ENCODE data around the gene CGGBP1. TPM values are rescaled to one million over a fixed set of nuclear protein-coding genes. Genes with fewer than 3 reads are reported as not detected.

The CGGBP1 gene
- total RNA-seq, 1 experiment from 2014 or later: 113 TPM

- POLR2A ChIA-PET (ENCODE audit: low non-redundant PET): no interaction called here
- H3K27me3 ChIP-seq (replicated peaks; ENCODE audit: insufficient read depth, low read depth, low read length, poor library complexity): no peaks in the 10 kb centered on the region
- no TSS peak for BruUV-seq (replicated peaks)
- CTCF ChIA-PET: no interaction called here
- peaks cover 6% of the 10 kb centered on the region for H3K9me3 ChIP-seq (ENCODE audit: low read depth, low read length, poor library complexity, severe bottlenecking)
- no peak for TF ChIP-seq EZH2 (IDR thresholded peaks at IDR 0.05; ENCODE audit: borderline replicate concordance, low read depth, low read length, poor library complexity, severe bottlenecking)
- no peak for TF ChIP-seq CTCF (conservative IDR thresholded peaks at IDR 0.05; ENCODE audit: low read depth, low read length)
- intact Hi-C loops (cut with micrococcal nuclease; ENCODE audit: unreplicated experiment): no loop called here
- no peak for DNase-seq (ENCODE audit: low spot score)
- no peak overlapping the region for H3K27ac ChIP-seq (ENCODE audit: low read depth, low read length, poor library complexity, severe bottlenecking)
- no peak overlapping the region for H3K4me3 ChIP-seq (ENCODE audit: low read depth, low read length, poor library complexity, severe bottlenecking)
- no peaks in the 10 kb centered on the region for H3K4me1 ChIP-seq (ENCODE audit: insufficient read depth, low read length, poor library complexity, severe bottlenecking)
- peaks cover 30% of the 10 kb centered on the region for H3K36me3 ChIP-seq (ENCODE audit: insufficient read depth, low read length, poor library complexity, severe bottlenecking)
Observed at GRCh38 chr3:88084097-88084501, 25.3 kb upstream of the CGGBP1 start.

GRCh38 chr3:88082854-88083253, 24.0 kb upstream of the CGGBP1 start:
- Histone ChIP-seq H3K36me3 (ENCODE audit: insufficient read depth, low read length, poor library complexity, severe bottlenecking) (peaks cover 24% of the 10 kb centered on the region), H3K4me3 (ENCODE audit: low read depth, low read length, poor library complexity, severe bottlenecking) (no peak overlapping the region), H3K27me3 (replicated peaks; ENCODE audit: insufficient read depth, low read depth, low read length, poor library complexity) (no peaks in the 10 kb centered on the region), H3K9me3 (ENCODE audit: low read depth, low read length, poor library complexity, severe bottlenecking) (peaks cover 6% of the 10 kb centered on the region), H3K27ac (ENCODE audit: low read depth, low read length, poor library complexity, severe bottlenecking) (no peak overlapping the region), H3K4me1 (ENCODE audit: insufficient read depth, low read length, poor library complexity, severe bottlenecking) (no peaks in the 10 kb centered on the region)
- no TSS peak for BruUV-seq (replicated peaks)
- CTCF ChIA-PET: no interaction called here
- POLR2A ChIA-PET (ENCODE audit: low non-redundant PET): no interaction called here
- DNase-seq (ENCODE audit: low spot score): no peak
- TF ChIP-seq EZH2 (IDR thresholded peaks at IDR 0.05; ENCODE audit: borderline replicate concordance, low read depth, low read length, poor library complexity, severe bottlenecking) (no peak), CTCF (conservative IDR thresholded peaks at IDR 0.05; ENCODE audit: low read depth, low read length) (no peak)
- intact Hi-C loops (cut with micrococcal nuclease; ENCODE audit: unreplicated experiment): no loop called here

GRCh38 chr3:88078932-88079331, 20.1 kb upstream of the CGGBP1 start:
- Histone ChIP-seq H3K27me3 (replicated peaks; ENCODE audit: insufficient read depth, low read depth, low read length, poor library complexity) (no peaks in the 10 kb centered on the region), H3K4me1 (ENCODE audit: insufficient read depth, low read length, poor library complexity, severe bottlenecking) (no peaks in the 10 kb centered on the region), H3K4me3 (ENCODE audit: low read depth, low read length, poor library complexity, severe bottlenecking) (no peak overlapping the region), H3K27ac (ENCODE audit: low read depth, low read length, poor library complexity, severe bottlenecking) (no peak overlapping the region), H3K36me3 (ENCODE audit: insufficient read depth, low read length, poor library complexity, severe bottlenecking) (peaks cover 11% of the 10 kb centered on the region), H3K9me3 (ENCODE audit: low read depth, low read length, poor library complexity, severe bottlenecking) (peaks cover 6% of the 10 kb centered on the region)
- no TSS peak for BruUV-seq (replicated peaks)
- DNase-seq (ENCODE audit: low spot score): no peak
- intact Hi-C loops (cut with micrococcal nuclease; ENCODE audit: unreplicated experiment): no loop called here
- ChIA-PET CTCF (no interaction called here), POLR2A (ENCODE audit: low non-redundant PET) (no interaction called here)
- no peak for TF ChIP-seq CTCF (conservative IDR thresholded peaks at IDR 0.05; ENCODE audit: low read depth, low read length)
- no peak for TF ChIP-seq EZH2 (IDR thresholded peaks at IDR 0.05; ENCODE audit: borderline replicate concordance, low read depth, low read length, poor library complexity, severe bottlenecking)

Data from A673 (cell line).